NCI-H1417 (cell line): ENCODE measurements around the gene ABCG1.
"Not testable (repeated sequence)": the region's sequence is repeated elsewhere in the genome, so short reads cannot be mapped to it uniquely, and the experiment has no call there.

Experiments used
- DNase-seq, 3 experiments: peaks; one replicate each; lab custom pipeline; 2025; lab: John Stamatoyannopoulos, UW

The ABCG1 gene

GRCh38 chr21:42291003-42291750 lies 72.2 kb downstream of the ABCG1 start:
- DNase-seq: no peak

DNA sequence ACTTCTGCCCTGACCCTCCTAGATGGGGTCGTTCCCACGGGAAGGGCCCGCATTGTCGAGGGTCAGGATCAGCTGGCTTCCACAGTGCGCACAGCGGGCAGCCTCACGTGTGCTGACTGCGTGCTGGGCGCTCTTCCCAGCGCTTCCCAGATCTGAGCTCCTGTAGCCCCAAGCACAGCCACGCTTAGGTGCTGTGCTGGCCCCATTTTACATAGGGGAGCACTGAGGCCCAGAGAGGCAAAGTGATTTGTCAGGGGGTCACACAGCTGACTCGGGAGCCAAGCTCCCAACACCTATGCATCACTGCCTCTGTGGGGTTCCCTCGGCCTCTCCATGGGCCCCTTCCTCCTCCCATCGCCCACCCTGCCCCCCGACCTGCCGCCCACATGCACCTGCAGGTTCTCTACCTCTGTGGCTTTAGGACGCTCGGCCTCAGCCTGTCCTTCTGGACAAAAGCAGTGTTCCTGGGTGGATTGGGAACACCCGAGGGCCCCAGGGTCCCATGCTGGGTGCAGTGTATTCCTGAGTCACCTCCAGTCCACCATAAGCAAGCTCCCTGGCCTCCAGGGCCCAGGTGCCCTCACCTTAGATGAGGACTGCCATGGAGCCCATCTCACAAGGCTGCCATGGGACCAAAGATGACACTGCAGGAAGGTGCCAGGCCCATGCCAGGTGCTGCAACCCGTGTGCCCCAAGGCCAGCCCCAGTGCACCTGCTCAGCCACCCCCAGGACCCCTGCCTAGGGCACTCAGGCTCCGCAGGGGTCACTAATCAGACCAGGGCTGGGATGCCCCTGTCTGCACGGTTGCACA lies 73.0 kb downstream of the ABCG1 start:
- peak in 2 of 3 experiments; percentile 34 to 56 for DNase-seq

- DNase-seq: not testable (repeated sequence)
These were observed 73.7 kb downstream of the ABCG1 start for GRCh38 chr21:42292563-42293142.

DNA sequence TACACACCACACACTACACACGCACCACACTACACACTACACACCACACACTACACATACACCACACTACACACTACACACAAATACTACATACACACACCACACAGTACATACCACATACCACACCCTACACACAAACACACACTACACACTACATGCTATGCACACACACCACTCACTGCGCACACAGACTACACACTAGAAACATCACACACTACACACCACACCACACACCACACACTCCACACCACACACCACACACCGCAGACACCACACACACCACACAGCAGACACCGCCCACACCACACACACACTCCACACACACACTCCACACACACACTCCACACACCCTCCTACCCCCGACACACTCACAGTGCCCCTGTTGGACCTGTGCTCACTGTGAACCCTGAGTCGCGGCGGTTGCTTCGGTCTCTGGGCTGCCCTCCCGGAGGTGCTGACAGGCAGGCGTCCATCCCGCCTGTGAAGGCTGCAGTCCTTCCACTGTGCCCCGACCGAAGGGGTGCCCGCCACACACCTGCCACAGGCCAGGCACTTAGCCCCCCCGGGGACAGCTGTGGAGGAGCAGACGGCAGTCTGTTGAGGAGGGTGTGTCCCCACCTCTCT lies 74.8 kb downstream of the ABCG1 start:
- DNase-seq: peak in 1 of 3 experiments; percentile 16

GRCh38 chr21:42294273-42294880 lies 75.4 kb downstream of the ABCG1 start:
- DNase-seq: no peak

DNA sequence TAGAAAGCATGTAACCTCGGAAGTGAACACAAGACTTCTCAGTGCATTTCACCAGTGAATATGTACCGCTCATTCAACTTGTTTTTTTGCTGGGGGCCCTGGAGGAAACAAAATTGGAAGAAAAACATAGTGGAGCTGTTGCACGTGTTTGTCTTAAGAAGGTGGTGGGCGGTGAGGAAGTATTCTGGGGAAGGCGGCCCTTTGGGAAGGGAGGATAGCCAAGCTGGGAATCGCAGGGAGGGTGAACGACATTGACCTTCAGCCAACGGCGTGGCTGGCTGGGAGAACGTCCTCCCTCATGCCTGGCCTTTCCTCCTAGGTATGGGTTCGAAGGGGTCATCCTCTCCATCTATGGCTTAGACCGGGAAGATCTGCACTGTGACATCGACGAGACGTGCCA lies 76.9 kb downstream of the ABCG1 start:
- DNase-seq: no peak

- DNase-seq: no peak
These were observed 77.6 kb downstream of the ABCG1 start for GRCh38 chr21:42296501-42296900.

- DNase-seq: no peak
These were observed 78.4 kb downstream of the ABCG1 start for GRCh38 chr21:42297377-42297776.

GRCh38 chr21:42298237-42298636 lies 79.3 kb downstream of the ABCG1 start:
- DNase-seq: no peak

- DNase-seq: no peak
These were observed 79.7 kb downstream of the ABCG1 start for GRCh38 chr21:42298657-42299056.

GRCh38 chr21:42299324-42300044 lies 80.5 kb downstream of the ABCG1 start:
- DNase-seq: no peak

DNA sequence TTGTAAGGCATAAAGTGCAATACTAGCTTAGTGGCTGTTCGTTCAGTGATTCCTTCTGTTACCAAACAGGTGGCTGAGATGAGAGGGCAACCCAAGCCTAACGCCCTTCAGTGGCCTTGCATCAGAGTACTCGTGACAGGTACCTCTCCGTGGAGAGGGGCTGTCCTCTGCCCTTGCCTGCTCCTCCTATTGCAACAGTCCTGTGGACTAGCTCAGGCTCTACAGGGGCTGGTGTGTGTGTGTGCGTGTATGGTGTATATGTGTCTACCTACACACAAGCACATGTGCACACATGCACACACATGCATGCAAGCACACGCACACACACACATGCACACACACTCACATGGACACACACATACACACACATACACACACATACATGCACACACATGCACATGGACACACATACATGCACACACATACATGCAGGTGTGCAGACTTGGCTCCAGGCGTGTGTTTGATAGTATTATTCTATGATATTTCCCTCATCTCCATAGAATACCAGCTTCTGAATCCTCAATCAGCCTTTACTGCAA lies 81.2 kb downstream of the ABCG1 start:
- DNase-seq: no peak

- no peak for DNase-seq
These were observed 82.0 kb downstream of the ABCG1 start for GRCh38 chr21:42300956-42301355.

GRCh38 chr21:42301371-42302075 lies 82.6 kb downstream of the ABCG1 start:
- DNase-seq: no peak

DNA sequence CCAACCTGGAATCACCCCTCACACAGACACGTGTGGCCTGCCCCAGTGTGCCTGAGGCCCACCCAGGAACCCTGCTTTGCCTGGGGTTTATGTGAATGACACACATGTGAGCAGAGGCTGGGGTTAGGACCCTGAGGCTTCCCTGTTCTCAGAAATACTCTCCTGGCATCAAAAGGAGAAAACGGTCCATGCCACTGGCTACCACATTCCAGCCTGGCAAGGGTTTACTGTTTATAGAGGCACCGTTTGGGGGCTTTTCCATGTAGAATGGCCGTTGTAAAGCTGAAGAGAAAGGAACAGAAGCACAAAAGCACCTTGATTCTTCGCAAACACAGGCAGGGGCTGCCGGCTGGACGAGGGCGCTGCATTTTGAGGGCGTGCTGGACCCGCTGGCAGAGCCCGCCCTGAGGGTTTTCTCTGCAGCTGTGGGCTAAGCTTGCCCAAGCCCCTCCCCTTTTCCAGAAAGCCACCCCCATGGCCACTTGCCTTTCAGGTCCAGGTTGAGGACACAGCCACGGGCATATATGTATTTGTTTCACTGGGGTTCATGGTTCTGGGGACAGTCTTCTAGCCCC lies 83.2 kb downstream of the ABCG1 start:
- DNase-seq: peak in 2 of 3 experiments; percentile 60 to 77

GRCh38 chr21:42302794-42303193 lies 83.9 kb downstream of the ABCG1 start:
- peak; percentile 28 to 68 (median 67) for DNase-seq

DNA sequence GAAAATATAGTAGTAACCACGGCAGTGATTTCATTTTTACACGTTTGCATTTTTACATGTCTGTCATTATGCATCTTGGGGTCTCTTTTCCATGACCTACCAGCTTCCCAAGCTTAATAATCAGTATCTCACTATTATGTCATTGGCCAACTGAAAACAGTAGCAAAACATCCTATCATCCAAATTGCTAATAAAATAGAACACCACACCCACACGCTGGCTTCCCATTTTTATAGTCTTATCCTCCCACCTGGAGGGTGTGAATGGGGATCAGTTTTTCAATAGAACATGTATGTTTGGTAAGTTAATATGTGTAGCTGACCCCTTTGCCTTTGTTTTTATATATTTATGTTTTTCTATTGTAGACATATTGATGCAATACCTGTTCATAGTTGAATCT lies 84.5 kb downstream of the ABCG1 start:
- no peak for DNase-seq

DNA sequence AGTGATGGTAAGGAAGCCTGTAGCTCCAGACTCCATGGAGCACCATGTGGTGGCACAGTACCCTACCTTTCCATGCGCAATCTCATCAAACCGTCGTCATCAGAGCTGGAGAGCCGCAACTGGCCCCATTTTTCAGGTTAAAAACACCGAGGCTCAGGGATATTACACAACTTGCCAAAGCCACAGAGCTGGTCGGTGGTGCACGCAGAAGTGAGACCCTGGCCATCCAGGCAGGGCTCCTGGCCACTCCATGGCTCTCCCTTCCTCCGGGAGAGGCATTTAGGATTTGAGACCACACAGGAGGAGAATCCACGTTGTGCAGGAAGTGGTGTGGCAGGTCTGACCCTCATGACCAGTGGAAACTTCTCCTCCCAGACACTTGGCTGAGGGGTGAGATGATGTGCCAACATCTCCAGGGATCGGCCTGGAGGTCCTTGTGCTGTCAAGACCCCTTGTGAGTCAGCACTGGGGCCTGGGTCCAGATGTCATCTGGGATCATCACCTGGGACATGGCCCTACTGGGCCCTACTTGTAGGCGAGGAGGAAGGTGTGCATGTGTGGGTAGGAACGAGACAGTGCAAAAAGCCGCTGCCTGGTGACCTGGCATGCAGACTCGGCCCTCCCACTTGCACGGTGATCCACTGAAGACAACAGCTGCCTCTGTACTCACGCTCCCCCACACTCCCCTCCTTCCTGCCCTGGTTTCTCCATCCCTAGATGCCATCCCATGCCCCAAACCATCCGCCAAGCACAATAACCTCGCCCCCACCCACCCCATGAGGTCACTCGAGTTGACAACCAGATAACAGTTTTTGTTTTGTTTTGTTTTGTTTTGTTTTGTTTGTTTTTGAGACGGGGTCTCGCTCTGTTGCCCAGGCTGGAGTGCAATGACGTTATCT lies 85.9 kb downstream of the ABCG1 start:
- DNase-seq: no peak

GRCh38 chr21:42305707-42306147 lies 86.8 kb downstream of the ABCG1 start:
- no peak for DNase-seq
